HCT116 (cell line): ENCODE measurements around the gene RUNX1. TPM values are rescaled to one million over a fixed set of nuclear protein-coding genes. Genes with fewer than 3 reads are reported as not detected.

Source experiments
- ATAC-seq: fragments of 200-7000 bp; cut with Tn5 transposase; 2 replicates; pipeline ENCODE4 v1.9.1; 2020; ENCODE audit warnings: mild to moderate bottlenecking, moderate library complexity
- BruUV-seq: library from RNA; stranded (reverse); fragments of 400-500 nt; replicated peaks from 2 replicates; lab custom pipeline; 2021; lab: Mats Ljungman, UMichigan
- CTCF ChIA-PET: fragments of 300-600 bp; sonication (Branson Sonifier 250); formaldehyde crosslinking; loops from one replicate; lab custom pipeline; 2021; ENCODE audit warnings: antibody characterized with exemption; lab: Charles Lee
- POLR2A ChIA-PET: fragments of 300-600, 350-600 bp; sonication (Branson Sonifier 250); formaldehyde crosslinking; loops from one replicate; lab custom pipeline; 2021; ENCODE audit warnings: antibody characterized with exemption; lab: Charles Lee
- RAD21 ChIA-PET, 2 experiments: fragments of 300-600 bp; sonication (Branson Sonifier 250); formaldehyde crosslinking; loops; one replicate each; lab custom pipeline; 2023; ENCODE audit warnings: low total read pairs in 2 of 2; ENCODE audit not compliant: uncharacterized antibody in 2 of 2, unreplicated experiment in 2 of 2, low non-redundant PET in 1 of 2; lab: Charles Lee
- DNase-seq: peaks from one replicate; pipeline ENCODE4 v3.0.0-alpha.2; 2010; ENCODE audit warnings: low read depth, low spot score
- H2AFZ ChIP-seq: fragments of 200-600 bp; shearing (Covaris generic), sonication (generic); 2 replicates; pipeline ENCODE4 v1.6.1; 2017; ENCODE audit warnings: low read depth, mixed run types, mixed read lengths, antibody characterized with exemption, low read length; ENCODE audit not compliant: poor library complexity, severe bottlenecking
- H3K27ac ChIP-seq: 2 replicates; pipeline ENCODE4 v1.5.1; 2012; ENCODE audit warnings: low read depth, low read length
- H3K27me3 ChIP-seq: fragments of 200-600 bp; sonication (generic); 2 replicates; pipeline ENCODE4 v1.6.1; 2016; ENCODE audit warnings: mixed run types, low read length, mixed read lengths; ENCODE audit not compliant: insufficient read depth
- H3K36me3 ChIP-seq, 2 experiments: fragments of 200-500 bp in 1 of 2; fragments of 200-600 bp in 1 of 2; sonication (Bioruptor generic) in 1 of 2; sonication (generic) in 1 of 2; 2 replicates each; pipeline versions ENCODE4 v1.5.1 to v1.6.1; 2014 to 2016; ENCODE audit warnings: low read length in 2 of 2, inconsistent platforms in 1 of 2, mixed read lengths in 1 of 2, mixed run types in 1 of 2; ENCODE audit not compliant: insufficient read depth in 2 of 2, control insufficient read depth in 1 of 2
- H3K4me1 ChIP-seq, 2 experiments: fragments of 200-600 bp in 1 of 2; sonication (generic) in 1 of 2; 2 replicates each; pipeline versions ENCODE4 v1.5.1 to v1.6.1; 2012 to 2017; ENCODE audit warnings: low read length in 2 of 2, inconsistent platforms in 1 of 2, mild to moderate bottlenecking in 1 of 2, mixed read lengths in 1 of 2, mixed run types in 1 of 2, moderate library complexity in 1 of 2; ENCODE audit not compliant: insufficient read depth in 2 of 2, control insufficient read depth in 1 of 2
- H3K4me2 ChIP-seq: fragments of 200-600 bp; sonication (generic); 2 replicates; pipeline ENCODE4 v1.6.1; 2017; ENCODE audit warnings: mixed run types, low read length, mixed read lengths
- H3K4me3 ChIP-seq, 2 experiments: fragments of 200-600 bp in 1 of 2; sonication (generic) in 1 of 2; replicated peaks in 1 of 2; 2 replicates each; pipeline ENCODE4 v1.5.1; 2011 to 2016; ENCODE audit warnings: low read length in 2 of 2, control low read depth in 1 of 2, low read depth in 1 of 2, mild to moderate bottlenecking in 1 of 2, mixed read lengths in 1 of 2, mixed run types in 1 of 2
- H3K79me2 ChIP-seq: fragments of 200-600 bp; sonication (generic); 2 replicates; pipeline ENCODE4 v1.6.1; 2017; ENCODE audit warnings: mild to moderate bottlenecking, mixed run types, low read length, moderate library complexity, mixed read lengths; ENCODE audit not compliant: insufficient read depth
- H3K9ac ChIP-seq: fragments of 200-600 bp; sonication (generic); 2 replicates; pipeline ENCODE4 v1.6.1; 2016; ENCODE audit warnings: low read length, mixed read lengths
- H3K9me2 ChIP-seq: fragments of 200-600 bp; sonication (generic), shearing (Covaris generic); 2 replicates; pipeline ENCODE4 v1.6.1; 2017; ENCODE audit warnings: mixed run types, mild to moderate bottlenecking, moderate library complexity; ENCODE audit not compliant: insufficient read depth
- H3K9me3 ChIP-seq, 2 experiments: fragments of 200-500 bp in 1 of 2; fragments of 200-600 bp in 1 of 2; sonication (Bioruptor generic) in 1 of 2; sonication (generic) in 1 of 2; 2 replicates each; pipeline ENCODE4 v1.6.1; 2014 to 2017; ENCODE audit warnings: low read length in 2 of 2, mixed read lengths in 2 of 2, inconsistent platforms in 1 of 2, low read depth in 1 of 2, mild to moderate bottlenecking in 1 of 2, mixed run types in 1 of 2, moderate library complexity in 1 of 2; ENCODE audit not compliant: control insufficient read depth in 1 of 2, insufficient read depth in 1 of 2
- H4K20me1 ChIP-seq: fragments of 200-600 bp; sonication (generic), shearing (Covaris generic); 2 replicates; pipeline ENCODE4 v1.6.1; 2017; ENCODE audit warnings: mixed run types, mild to moderate bottlenecking, moderate library complexity; ENCODE audit not compliant: insufficient read depth
- ATF3 ChIP-seq: IDR thresholded peaks from 2 replicates; pipeline ENCODE4 v1.6.1; 2012
- CBX3 ChIP-seq: IDR thresholded peaks from 2 replicates; pipeline ENCODE4 v1.6.1; 2012; ENCODE audit warnings: low read depth
- CEBPB ChIP-seq: IDR thresholded peaks from 2 replicates; pipeline ENCODE4 v1.6.1; 2012; ENCODE audit warnings: low read depth
- CTCF ChIP-seq, 3 experiments: fragments of 200-600 bp in 1 of 3; sonication (generic) in 1 of 3; IDR thresholded peaks in 2 of 3; conservative IDR thresholded peaks in 1 of 3; 2 replicates each; pipeline ENCODE4 v1.5.1; 2012 to 2017; ENCODE audit warnings: low read depth in 2 of 3, low read length in 2 of 3, antibody characterized with exemption in 1 of 3, borderline replicate concordance in 1 of 3, control low read depth in 1 of 3, mild to moderate bottlenecking in 1 of 3, mixed read lengths in 1 of 3, mixed run types in 1 of 3, moderate library complexity in 1 of 3; ENCODE audit not compliant: insufficient read depth in 1 of 3
- EZH2 ChIP-seq: fragments of 200-600 bp; sonication (generic); IDR thresholded peaks from 2 replicates; pipeline ENCODE4 v1.6.1; 2017; ENCODE audit warnings: antibody characterized with exemption, mixed run types
- FOSL1 ChIP-seq: IDR thresholded peaks from 2 replicates; pipeline ENCODE4 v1.6.1; 2012; ENCODE audit warnings: low read depth
- MAX ChIP-seq: IDR thresholded peaks from 2 replicates; pipeline ENCODE4 v1.6.1; 2012
- POLR2A ChIP-seq: IDR thresholded peaks from 2 replicates; pipeline ENCODE4 v1.7.0; 2011; ENCODE audit warnings: borderline replicate concordance; ENCODE audit not compliant: insufficient read depth, insufficient read length; ENCODE audit errors: extremely low read depth
- POLR2AphosphoS5 ChIP-seq: IDR thresholded peaks from 2 replicates; pipeline ENCODE4 v1.6.1; 2011; ENCODE audit warnings: mild to moderate bottlenecking, low read depth, low read length, moderate library complexity
- RAD21 ChIP-seq: IDR thresholded peaks from 2 replicates; pipeline ENCODE4 v1.6.1; 2012; ENCODE audit warnings: low read depth, mild to moderate bottlenecking
- SIN3A ChIP-seq: IDR thresholded peaks from 2 replicates; pipeline ENCODE4 v1.6.1; 2012; ENCODE audit warnings: low read depth
- YY1 ChIP-seq: IDR thresholded peaks from 2 replicates; pipeline ENCODE4 v1.6.1; 2011; ENCODE audit warnings: low read length, low read depth, moderate library complexity, mild to moderate bottlenecking; ENCODE audit not compliant: insufficient replicate concordance; ENCODE audit errors: extremely low read depth
- intact Hi-C: fragments of 100-400 bp; cut with micrococcal nuclease; formaldehyde crosslinking; loops from 2 replicates; pipeline ENCODE4 v1.10.0; 2022
- total RNA-seq: library from RNA; stranded (reverse); gene quantifications from one replicate; pipeline ENCODE4 v1.2.1, GENCODE V29; 2021; ENCODE audit not compliant: unreplicated experiment

RUNX1 gene
- total RNA-seq, 1 experiment from 2014 or later = 33.5 TPM

GRCh38 chr21:35036465-35037383 is 12.4 kb downstream of the RUNX1 start:
- RAD21 ChIA-PET = no interaction called here
- no peak for DNase-seq
- Histone ChIP-seq H3K36me3 (no peaks in the 10 kb centered on the region), H3K4me3 (no peak overlapping the region), H3K9me2 (no peaks in the 10 kb centered on the region), H3K9me3 (no peaks in the 10 kb centered on the region), H2AFZ (no peak overlapping the region), H3K27ac (no peak overlapping the region), H4K20me1 (no peaks in the 10 kb centered on the region), H3K9ac (no peak overlapping the region), H3K4me2 (no peak overlapping the region), H3K27me3 (no peaks in the 10 kb centered on the region), H3K4me1 (no peaks in the 10 kb centered on the region), H3K79me2 (no peaks in the 10 kb centered on the region)
- no TSS peak for BruUV-seq
- intact Hi-C loops = no loop called here
- POLR2A ChIA-PET = no interaction called here
- TF ChIP-seq ATF3 (no peak), MAX (no peak), EZH2 (no peak), POLR2A (no peak), FOSL1 (no peak), POLR2AphosphoS5 (no peak), SIN3A (no peak), CBX3 (no peak), CEBPB (no peak), RAD21 (no peak), CTCF (IDR thresholded peaks at IDR 0.05 in 2 of 3, conservative IDR thresholded peaks at IDR 0.05 in 1 of 3; ENCODE audit: borderline replicate concordance in 1 of 3, insufficient read depth in 1 of 3, low read depth in 2 of 3, low read length in 2 of 3) (no peak), YY1 (no peak)
- CTCF ChIA-PET = no interaction called here
- no peak for ATAC-seq
